T-helper 1 cell (primary cell): ENCODE results near the gene SORCS2.

Source experiments
- DNase-seq, 5 donors: peaks; one replicate each; pipeline ENCODE4 v3.0.0-alpha.2; 2012 to 2020

The SORCS2 gene

DNA sequence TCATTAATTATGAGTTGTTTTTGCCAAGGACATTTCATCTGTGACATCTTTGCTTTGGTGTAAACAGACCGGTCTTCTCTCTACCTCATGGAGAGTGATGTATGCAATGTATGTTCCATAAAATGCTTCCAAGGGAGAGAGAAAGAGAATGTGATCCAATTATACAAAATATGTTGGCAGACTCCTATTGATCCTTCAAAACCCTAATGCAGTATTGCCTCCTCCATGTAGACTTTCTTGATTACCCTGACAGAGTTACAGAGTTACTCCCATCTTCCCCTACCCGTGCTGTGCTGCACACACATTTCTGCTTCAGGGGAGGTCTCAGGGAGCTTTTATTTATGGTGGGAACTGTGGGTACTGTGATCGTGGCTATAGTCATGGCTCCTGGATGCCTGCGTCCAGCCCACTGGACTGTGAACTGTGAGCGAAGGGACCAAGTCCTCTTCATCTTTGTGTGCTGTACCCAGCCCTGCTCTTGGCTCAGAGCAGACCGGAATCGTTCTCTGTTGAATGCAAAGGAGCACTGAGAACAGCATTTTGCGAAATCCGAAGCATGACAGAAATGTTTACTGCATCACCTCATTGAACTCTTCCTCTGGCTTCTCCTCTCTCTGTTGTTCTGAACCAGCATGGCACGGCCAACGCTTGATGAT lies 32.7 kb downstream of the SORCS2 start:
- no peak for DNase-seq

GRCh38 chr4:7226439-7226838 lies 34.1 kb downstream of the SORCS2 start:
- DNase-seq, result no peak

- DNase-seq, result no peak
Measured at GRCh38 chr4:7227008-7227407, 34.7 kb downstream of the SORCS2 start.

DNA sequence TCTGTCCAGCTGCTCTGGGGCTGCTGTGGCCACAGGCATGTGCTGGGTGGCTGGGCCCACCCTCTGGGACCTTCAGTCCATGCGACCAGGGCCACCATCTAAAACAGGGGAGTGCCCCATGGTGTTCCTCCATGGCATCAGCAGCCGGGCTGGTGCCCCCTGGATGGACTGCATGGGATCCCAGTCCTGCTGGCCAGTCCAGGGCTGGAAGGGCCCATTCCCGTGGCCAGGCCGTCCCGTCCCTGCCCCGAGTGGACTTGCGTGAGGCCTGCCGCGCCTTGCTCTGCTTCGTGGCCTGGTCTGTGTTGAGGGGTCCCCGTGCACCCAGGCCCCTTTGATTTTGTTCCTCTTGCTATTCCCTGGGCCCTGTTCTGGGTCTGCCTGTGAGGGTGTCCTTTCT lies 36.4 kb downstream of the SORCS2 start:
- no peak for DNase-seq

DNA sequence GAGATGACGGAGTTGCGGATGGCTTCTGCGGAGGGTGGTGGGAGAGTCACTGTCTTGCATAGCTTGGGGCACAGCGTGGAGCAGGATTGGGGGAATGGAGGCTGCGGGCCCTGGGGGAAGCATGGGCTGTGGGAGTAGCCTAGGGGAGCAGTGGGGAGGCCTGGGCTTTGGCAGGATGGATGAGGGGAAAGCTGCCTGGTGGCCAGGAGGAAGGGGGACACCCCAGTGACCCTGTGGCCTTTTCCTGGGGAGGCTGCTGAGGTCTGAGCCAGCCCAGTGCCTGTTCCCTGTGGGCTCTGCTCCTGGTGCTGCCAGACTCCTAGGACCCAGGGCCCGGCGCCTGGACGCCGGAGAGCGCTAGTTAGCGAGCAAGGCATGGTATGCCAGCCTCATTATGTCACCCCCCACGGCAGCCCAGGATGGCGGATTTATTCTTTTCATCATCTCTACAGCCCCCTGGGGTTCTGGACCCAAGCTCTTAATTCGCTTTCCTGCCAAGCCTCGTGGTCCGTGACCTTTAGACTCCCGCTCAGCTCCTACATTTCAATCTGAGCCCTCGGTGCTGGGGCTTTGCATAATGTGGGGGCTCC lies 39.8 kb downstream of the SORCS2 start:
- DNase-seq, result no peak

GRCh38 chr4:7233006-7233580 lies 40.8 kb downstream of the SORCS2 start:
- no peak for DNase-seq

DNA sequence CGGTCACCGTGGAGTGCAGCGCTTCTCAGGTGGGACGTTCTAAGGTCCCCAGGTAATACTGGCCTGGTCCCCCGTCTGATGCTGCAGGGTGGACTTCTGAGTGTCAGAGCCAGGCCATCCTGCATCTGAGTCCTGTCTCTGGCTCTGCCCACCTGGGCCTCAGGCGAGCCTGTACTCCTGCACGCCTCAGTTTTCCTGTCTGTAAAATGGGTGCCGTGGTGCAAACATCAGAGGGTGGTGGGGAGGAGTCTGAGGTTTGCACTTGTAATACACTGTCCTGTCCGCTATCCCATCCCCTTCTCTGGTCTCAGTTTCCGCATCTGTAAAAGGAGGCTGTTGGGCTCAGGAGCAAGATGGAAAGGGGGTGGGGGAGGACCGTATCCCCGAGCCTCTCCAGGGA lies 41.3 kb downstream of the SORCS2 start:
- no peak for DNase-seq

- DNase-seq, result no peak
Measured at GRCh38 chr4:7234355-7235029, 42.2 kb downstream of the SORCS2 start.

DNA sequence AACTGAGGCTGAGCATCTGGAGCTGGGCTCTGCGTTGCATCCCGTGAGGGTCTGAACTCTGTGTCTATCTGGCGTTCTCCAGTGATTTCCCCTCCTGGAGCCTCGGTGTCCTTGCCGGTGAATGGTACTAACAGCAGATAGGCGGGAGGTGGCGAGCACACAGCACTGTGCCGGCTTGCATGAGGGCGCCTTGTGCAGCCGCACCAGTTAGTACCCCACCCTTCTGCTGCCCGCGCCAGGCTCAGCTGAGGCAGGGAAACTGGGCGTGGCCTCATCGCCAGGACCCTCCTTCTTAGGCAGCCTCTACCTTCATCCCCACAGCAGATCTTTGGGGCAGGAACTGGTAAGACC lies 42.7 kb downstream of the SORCS2 start:
- no peak for DNase-seq

DNA sequence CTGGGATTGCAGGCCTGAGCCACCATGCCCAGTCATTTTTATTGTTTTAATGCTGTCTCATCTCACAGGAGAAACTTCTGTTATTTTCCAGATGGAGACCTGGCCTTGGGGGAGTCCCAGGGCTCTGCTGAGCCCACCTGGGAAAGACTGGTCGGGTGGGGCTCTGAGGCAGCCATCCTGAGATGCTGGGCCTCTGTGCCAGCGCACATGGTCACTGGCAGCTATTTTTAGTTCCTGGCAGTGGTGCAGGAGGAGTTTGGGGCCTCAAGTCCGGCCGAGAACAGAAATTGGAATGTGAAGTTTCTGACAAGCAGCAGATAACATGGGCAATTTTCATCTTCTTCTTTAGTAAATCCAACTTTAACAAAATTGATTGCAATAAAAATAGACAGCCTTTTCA lies 44.5 kb downstream of the SORCS2 start:
- no peak for DNase-seq

GRCh38 chr4:7237873-7238272 lies 45.5 kb downstream of the SORCS2 start:
- no peak for DNase-seq

- DNase-seq, result no peak
Measured at GRCh38 chr4:7238300-7238960, 46.1 kb downstream of the SORCS2 start.

GRCh38 chr4:7239101-7239820 lies 46.9 kb downstream of the SORCS2 start:
- DNase-seq, result no peak

- DNase-seq, result no peak
Measured at GRCh38 chr4:7239844-7240243, 47.5 kb downstream of the SORCS2 start.

DNA sequence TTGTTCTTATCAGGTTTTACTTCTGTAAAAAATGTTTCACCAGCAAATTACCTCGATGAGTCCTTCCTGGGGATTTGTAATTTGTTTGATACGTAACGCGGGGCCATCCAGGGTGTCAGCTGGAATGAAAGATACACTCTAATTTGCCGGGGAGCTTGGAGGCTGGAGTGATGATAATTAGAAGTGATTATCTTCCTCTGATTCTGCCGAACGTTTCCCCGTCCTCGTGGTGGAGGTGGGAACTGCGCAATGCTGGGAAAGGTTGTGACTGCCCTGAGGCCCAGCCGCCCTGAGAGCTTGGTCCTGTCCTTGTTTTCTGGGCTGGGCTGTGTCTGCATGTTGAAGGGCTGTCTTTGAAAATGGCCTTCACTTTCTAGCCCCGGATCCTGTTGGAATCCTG lies 48.0 kb downstream of the SORCS2 start:
- DNase-seq, result no peak

- no peak for DNase-seq
Measured at GRCh38 chr4:7241597-7242125, 49.3 kb downstream of the SORCS2 start.

GRCh38 chr4:7242766-7243165 lies 50.4 kb downstream of the SORCS2 start:
- no peak for DNase-seq

- DNase-seq, result no peak
Measured at GRCh38 chr4:7243609-7244330, 51.4 kb downstream of the SORCS2 start.

- no peak for DNase-seq
Measured at GRCh38 chr4:7244331-7244665, 52.0 kb downstream of the SORCS2 start.

- no peak for DNase-seq
Measured at GRCh38 chr4:7244751-7245320, 52.5 kb downstream of the SORCS2 start.

DNA sequence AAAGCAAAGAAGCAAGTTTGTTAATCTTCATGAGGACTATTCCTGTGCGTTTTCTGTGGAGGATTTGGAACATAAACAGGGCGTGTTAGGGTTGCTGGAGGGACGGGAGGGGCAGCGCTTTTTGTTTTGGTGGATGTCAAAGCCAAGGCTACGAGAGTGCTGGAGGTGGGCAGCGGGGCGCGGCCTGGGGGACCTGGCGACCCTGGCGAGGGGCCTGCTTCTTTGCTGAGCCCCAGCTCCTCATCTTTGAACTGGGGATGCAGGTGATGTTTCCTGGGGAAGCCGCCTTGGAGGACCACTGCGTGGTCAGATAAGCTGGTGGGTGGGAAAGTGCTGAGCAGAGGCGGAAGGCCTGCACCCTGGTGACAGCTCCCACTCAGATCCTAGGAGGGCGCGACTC lies 55.2 kb downstream of the SORCS2 start:
- DNase-seq, result no peak

DNA sequence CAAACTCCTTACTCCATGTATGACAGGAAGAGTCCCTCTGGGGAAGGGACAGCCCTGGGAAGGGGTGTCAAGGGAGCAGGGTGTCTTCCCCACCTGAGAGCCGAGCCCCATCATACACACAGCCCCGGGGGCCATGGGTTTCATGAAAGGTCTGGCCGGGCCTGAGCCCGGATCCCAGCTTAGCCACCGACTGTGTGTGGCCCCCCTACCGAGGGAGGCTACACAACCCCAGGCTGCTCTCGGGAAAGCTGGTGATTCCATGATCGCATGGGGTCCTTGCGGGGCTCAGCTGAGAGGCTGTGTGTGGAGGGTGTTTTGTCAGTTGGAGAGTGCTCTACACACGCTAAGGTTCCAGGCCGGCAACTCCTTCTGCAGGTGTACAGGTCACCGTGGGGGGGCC lies 55.6 kb downstream of the SORCS2 start:
- no peak for DNase-seq
